Left kidney (tissue), 2 donors: ENCODE results near the gene TYSND1. TPM values are rescaled to one million over a fixed set of nuclear protein-coding genes. Genes with fewer than 3 reads are reported as not detected.
A peak's percentile ranks its signal among the peaks of the same experiment; 100 is the strongest.
"Not testable (repeated sequence)": the region's sequence is repeated elsewhere in the genome, so short reads cannot be mapped to it uniquely, and the experiment has no call there.

Source experiments
- DNase-seq: peaks from one replicate; pipeline ENCODE4 v3.0.0-alpha.2; 2013
- polyA plus RNA-seq: library from polyadenylated mRNA; unstranded; fragments of 120-200 nt; gene quantifications from one replicate; pipeline ENCODE4 v1.2.1, GENCODE V29; 2013; ENCODE audit not compliant: insufficient read length

Gene TYSND1
- polyA plus RNA-seq, 1 donor = 12.4 TPM

DNA sequence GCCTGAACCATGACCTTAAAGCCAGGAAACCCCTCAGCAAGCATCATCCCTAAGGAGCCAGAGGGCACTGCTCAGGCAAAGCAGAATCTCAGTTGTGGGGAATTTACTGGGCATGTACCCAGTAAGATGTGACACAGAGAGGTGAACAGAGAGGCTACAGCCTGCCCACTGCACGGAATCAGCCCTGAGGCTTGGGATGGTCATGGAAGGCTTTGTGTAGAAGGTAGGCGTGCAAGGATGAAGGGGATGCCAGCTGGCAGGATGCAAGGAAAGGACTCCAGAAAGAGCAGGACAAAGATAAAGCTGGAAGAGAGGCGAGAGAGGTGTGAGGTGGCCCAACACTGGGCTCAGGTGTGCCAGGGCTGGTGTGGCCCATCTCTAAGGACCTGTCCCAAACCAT, 11.5 kb downstream of the TYSND1 start:
- no peak for DNase-seq

DNA sequence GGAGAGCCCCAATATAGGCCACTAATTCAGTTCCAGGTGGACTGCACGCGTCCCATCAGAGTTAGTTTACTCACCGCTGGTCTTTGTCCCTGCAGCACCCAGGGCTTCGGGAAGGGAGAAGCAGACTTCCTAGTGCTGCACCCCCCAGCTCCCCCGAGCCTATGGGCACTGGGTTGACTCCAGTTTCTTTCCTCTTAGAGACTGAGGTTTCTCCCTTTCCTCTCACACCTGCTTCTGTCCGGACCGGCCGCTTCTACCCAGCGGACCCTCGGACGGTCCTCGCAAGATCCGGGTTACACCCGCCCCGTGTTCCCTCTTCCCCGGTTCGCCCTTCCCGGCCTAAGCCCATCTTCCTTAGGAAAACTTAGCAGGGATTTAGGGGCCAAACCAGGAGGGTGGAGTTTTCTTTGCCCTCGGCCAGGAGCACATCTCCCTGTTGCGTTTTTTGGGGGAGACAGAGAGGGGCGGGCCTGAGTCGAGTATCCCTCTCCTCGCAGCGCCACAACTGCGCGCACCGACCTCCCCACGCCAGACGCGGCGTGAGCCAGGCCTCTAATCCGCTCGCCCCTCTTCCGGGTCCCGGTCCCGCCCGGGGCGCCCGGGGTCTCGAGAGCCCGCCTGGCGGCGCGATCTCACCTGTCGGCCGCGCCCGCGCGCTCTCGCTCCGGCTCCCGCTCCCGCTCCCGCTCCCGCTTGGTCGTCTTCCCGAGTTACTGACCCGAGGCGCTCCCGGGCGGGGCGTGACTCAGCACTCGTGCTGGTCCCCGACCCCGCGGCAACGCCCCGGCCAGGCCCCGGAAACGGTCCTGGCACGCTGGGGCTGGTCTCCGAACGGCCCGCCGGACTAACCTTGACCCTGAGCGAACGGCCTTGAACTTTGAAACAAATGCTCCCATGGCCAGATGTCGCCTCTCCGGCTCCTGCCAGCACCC, 14.1 kb downstream of the TYSND1 start, which contains the start of gene AIFM2:
Gene AIFM2, minus strand, starts transcription at position 728 of the 932 bp plus-strand sequence. CDS start 8,741 bp downstream, outside the sequence.
- peak; percentile 67 for DNase-seq

DNA sequence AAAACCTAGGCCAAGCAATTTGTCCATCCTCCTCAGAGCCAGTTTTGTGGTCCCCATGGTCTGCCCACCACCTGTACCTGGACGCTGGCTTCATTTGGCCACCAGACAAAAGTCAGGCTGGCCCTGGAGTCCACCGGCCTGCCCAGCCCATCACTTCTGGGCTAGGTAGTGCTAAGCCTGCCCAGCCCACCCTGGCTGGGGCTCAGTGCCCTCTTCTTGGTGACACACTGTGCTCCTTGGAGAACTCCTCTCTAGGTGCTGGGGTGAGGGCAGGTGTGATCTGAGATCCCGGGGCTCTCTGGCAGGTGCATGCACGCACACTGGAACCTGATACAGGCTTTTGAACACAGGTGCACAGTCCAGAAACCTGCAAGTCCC, 15.0 kb downstream of the TYSND1 start:
- DNase-seq = no peak

DNA sequence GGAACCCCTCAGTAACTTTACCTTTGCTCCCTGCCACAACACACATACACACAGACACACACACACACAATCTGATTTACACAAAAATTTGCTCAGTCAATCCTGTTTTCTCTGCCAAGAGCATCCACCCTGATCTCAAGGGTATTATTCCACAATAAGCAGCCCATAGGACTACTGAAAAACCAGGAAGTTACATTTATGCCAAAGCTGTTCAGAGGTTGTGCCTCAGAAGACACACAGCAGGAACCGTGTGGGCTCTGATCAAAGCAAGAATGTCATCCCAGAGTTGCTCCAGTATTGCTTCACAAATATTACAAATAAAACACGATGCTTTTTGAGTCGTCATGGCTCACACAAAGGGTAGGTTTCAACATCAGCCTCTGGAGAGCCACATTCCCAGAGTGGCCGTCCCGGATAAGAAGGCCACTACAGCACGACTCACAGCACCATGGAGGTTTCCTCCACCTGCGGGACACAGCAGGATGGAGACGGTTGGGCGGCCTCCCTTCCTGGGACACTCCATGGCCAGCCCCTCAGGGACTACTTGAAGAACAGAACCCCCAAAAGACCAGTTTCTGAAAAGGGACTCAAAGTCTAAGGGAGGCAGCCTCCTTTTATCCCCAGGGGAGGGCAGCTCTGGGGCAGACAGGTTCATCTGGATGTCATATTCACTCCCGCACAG, 15.5 kb downstream of the TYSND1 start:
- DNase-seq = no peak

- DNase-seq = no peak
These were observed 19.7 kb downstream of the TYSND1 start for GRCh38 chr10:70126700-70127395.

GRCh38 chr10:70125918-70126552, 20.5 kb downstream of the TYSND1 start:
- DNase-seq = no peak

GRCh38 chr10:70124918-70125317, 21.6 kb downstream of the TYSND1 start:
- no peak for DNase-seq

GRCh38 chr10:70124415-70124814, 22.1 kb downstream of the TYSND1 start:
- DNase-seq = no peak

GRCh38 chr10:70123817-70124216, 22.7 kb downstream of the TYSND1 start:
- DNase-seq = no peak

- DNase-seq = not testable (repeated sequence)
These were observed 23.3 kb downstream of the TYSND1 start for GRCh38 chr10:70123166-70123565.

- DNase-seq = no peak
These were observed 23.8 kb downstream of the TYSND1 start for GRCh38 chr10:70122742-70123141.

GRCh38 chr10:70121281-70121949, 25.1 kb downstream of the TYSND1 start:
- no peak for DNase-seq

- DNase-seq = no peak
These were observed 26.1 kb downstream of the TYSND1 start for GRCh38 chr10:70120417-70120816.

- no peak for DNase-seq
These were observed 26.9 kb downstream of the TYSND1 start for GRCh38 chr10:70119623-70120022.

DNA sequence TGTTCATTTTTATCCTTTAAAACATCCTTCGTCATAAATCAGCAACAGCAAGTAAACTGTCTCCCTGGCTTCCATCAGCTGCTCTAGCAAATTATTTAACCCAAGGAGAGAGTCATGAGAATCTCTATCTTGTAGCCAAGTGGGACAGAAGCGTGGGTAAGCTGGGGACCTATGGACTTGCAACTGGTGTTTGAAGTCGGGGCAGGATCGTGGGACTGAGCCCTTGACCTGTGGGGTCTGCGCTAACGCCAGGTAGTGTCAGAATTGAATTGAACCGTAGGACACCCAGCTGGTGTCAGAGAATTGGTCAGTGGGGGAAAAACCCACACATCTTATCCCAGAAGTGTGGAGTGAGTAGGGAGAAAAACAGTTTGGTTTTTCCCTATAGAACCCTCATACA, 27.3 kb downstream of the TYSND1 start:
- DNase-seq = no peak

DNA sequence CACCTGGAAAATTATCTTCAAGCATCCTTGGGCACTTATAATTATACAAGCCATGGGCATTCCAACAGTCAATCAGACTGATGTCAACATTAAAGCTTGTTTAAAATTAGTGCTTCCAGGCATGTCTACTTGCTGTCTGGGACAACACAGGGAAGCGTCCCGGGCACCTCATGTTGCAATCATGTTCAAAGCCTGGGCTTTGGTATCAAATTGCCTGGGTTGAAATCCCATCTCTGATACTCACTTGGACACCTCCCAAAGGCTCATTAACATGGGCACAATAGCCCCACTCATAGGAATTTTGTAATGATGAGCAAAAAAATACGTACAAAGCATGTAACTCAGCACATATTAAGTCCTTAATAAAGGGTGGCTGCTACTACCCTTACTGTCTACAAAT, 28.3 kb downstream of the TYSND1 start:
- DNase-seq = no peak

DNA sequence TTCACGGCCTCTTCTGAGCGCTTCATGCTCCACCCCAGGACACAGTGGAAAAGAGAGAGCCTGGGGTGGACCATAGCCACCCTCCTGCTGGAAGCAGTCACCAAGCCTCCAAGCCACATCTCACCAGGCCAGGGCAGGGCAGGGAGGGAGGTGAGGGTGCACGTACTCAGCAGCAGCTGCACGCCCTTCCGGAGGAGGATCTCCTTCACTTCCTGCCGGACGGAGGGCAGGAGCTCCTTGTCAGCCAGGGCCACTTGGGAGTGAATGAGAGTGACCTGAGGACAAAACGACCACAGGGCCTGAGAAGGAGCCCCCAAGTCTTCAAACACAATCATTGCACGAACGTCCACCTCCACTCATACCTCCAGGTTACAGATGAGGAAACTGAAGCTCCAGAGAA, 28.9 kb downstream of the TYSND1 start:
- DNase-seq = no peak

DNA sequence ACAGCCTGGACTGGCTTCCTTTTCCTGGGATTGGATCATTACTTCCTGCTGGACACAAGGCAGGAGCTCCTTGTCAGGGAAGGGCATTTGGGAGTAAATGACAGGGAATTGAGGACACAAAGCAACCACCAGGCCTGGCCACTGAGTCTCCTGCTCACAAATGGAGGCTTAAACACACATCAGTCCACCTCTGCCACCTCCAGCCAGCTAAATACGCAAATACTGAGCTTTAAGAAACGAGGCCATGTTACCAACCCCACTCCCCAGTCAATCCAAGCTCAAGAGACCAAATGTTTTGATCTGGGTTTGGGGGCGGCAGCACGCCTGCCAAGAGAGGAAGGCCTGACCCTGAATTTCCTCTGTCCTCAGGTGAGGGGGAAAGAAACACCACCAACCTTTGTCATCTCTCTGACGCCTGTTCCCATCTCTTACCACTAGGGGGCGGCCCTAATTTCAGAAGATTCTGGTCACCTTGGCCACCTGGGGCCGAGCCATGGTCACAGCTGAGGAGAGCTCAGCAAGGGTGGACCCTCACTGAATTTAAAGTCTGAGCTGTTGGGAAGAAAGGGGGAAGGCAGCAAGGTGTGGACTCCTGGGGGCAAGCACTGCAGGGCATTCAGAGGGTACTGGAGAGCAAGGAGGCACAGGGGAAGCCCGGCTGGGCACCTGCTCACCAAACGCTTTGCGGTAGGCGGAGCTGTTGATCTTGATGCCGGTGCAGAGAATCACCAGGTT, 30.4 kb downstream of the TYSND1 start:
- DNase-seq = peak; percentile 43

DNA sequence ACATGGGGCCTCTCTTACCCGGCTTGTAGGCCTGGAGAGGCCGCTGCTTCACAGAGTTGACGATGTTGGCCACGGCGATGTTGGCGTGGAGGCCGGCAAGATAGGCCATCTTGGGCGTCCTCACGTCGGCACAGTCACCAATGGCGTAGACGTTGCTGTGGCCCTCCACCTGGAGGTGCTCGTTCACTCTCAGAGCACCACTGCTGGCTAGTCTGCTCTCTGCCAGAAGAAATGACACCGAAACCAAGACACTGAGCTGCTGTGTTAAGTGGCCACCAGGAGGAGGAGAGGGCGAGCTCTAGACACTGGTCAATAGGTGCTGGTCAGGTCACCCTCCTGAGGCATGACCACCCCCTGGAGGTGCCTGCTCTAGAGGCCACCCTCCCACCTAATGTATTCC, 31.6 kb downstream of the TYSND1 start:
- DNase-seq = no peak

DNA sequence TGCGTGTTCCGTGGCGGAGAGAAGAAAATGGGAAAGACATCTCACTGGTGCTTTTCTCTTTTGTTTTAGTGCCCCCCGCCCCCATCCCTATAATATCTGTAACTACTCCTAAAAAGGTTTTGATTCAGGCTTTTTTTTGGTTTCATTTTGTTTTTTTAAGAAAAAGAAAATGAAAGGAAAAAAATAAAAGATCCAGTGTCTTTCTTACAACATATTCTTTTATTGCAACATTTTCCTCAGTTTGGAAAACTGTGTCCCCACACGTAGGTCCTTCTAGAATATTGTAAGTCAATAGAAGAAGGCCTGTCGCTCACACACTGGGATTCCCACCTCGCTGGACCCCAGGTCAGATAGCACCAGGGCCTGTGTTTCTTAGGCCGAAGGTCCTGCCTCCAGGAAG, 34.4 kb downstream of the TYSND1 start:
- DNase-seq = no peak

- no peak for DNase-seq
These were observed 35.0 kb downstream of the TYSND1 start for GRCh38 chr10:70111496-70111895.
